WI38 (cell line): ENCODE data around the gene RAB3D.
"Not testable (repeated sequence)": the region's sequence is repeated elsewhere in the genome, so short reads cannot be mapped to it uniquely, and the experiment has no call there.

Source experiments
- H3K4me3 ChIP-seq: 2 replicates; pipeline ENCODE4 v1.5.1; 2011; ENCODE audit warnings: low read depth, mild to moderate bottlenecking, control low read depth, low read length
- TF ChIP-seq, protein P1 (sequence below): IDR thresholded peaks from 2 replicates; pipeline ENCODE4 v1.5.1; 2012; ENCODE audit warnings: low read depth, mild to moderate bottlenecking, control low read depth, low read length

RAB3D gene

DNA sequence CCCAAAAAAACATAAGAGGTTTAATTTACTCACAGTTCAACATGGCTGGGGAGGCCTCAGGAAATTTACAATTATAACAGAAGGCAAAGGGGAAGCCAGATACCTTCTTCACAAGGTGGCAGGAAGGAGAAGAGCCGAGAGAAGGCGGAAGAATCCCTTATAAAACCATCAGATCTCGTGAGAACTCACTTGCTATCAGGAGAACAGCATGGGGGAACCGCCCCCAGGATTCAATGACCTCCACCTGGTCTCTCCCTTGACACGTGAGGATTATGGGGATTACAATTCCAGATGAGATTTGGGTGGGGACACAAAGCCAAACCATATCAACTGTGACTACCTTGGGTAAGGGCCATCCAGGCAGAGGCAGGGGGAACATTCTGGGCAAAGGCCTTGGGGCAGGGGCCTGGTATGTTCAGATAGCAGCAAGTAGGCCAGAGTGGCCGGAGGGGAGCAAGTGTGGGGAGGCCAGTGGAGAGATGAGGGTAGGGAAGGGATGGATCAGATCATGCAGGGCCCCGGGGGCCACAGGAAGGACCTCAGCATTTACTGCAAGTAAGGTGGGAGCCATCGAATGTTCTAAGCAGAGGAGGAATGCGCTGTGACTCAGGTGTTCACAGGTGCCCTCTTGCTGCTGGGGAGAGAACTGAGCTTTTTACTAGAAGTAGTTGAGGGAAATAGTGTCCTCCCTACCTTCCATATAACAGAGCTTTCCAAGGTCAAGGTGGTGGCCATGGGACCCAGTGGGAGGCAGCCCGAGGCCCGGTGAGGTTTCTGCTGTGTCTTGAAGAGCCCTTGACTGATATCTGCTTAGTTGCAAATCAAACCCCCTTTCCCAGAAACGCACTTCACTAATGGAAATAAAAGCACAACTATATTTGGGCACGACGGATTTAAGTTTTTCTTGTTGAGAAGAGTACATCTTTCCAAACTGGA, 18.0 kb downstream of the RAB3D start:
- H3K4me3 ChIP-seq: no peak overlapping the region
- TF ChIP-seq, protein P1, sequence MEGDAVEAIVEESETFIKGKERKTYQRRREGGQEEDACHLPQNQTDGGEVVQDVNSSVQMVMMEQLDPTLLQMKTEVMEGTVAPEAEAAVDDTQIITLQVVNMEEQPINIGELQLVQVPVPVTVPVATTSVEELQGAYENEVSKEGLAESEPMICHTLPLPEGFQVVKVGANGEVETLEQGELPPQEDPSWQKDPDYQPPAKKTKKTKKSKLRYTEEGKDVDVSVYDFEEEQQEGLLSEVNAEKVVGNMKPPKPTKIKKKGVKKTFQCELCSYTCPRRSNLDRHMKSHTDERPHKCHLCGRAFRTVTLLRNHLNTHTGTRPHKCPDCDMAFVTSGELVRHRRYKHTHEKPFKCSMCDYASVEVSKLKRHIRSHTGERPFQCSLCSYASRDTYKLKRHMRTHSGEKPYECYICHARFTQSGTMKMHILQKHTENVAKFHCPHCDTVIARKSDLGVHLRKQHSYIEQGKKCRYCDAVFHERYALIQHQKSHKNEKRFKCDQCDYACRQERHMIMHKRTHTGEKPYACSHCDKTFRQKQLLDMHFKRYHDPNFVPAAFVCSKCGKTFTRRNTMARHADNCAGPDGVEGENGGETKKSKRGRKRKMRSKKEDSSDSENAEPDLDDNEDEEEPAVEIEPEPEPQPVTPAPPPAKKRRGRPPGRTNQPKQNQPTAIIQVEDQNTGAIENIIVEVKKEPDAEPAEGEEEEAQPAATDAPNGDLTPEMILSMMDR: no peak

DNA sequence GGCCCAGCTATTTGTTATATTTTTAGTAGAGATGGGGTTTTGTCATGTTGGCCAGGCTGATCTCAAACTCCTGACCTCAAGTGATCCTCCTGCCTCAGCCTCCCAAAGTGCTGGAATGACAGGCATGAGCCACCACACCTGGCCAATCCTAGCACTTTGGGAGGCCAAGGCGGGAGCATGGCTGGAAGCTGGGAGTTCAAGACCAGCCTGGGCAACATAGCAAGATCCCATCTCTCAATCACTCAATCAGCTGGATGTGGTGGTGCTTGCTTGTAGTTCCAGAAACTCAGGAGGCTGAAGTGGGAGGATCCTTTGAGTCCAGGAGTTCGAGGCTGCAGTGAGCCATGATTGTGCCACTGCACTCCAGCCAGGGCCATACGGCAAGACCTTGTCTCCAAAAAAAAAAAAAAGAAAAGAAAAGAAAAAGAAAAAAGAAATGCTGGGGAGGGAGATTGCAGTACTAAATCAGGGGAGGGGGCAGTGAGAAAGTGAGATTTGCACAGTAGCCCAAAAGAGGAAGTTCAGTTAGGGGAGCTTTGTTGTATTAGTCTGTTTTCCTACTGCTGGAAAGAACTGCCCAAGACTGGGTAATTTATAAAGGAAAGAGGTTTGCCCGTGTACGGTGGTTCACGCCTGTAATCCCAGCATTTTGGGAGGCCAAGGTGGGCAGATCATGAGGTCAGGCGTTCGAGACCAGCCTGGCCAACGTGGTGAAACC, 19.0 kb downstream of the RAB3D start:
- not testable (repeated sequence) for H3K4me3 ChIP-seq

DNA sequence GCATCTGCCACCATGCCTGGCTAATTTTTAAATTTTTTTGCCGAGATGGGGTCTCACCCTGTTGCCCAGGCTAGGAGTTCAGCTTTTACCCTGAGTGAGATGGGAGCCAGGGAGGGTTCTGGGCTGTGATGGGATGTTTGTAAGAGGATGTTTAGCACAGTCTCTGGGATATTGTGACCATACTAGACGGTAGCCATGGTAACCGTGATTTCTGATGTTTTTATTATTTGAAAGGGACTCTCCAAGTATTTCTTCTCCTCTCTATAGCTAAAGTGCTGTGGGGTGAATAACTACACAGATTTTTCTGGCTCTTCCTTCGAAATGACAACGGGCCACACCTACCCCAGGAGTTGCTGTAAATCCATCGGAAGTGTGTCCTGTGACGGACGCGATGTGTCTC, 33.1 kb downstream of the RAB3D start:
- TF ChIP-seq, protein P1: no peak
- H3K4me3 ChIP-seq: no peak overlapping the region

DNA sequence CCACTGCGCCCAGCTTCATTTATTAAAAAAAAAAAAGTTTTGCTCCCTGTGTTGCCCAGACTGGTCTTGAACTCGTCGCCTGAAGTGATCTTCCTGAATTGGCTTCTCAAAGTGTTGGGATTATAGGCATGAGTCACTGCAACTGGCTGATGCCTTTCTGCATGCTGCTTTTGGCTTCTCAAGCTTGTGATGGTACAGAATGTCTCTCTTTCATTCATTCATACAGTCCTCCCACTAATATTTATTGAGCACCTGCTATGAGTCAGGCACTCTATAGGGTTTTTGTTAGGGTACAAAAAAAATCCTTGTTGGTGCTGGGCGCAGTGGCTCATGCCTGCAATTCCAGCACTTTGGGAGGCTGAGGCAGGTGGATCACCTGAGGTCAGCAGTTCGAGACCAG, 34.5 kb downstream of the RAB3D start:
- TF ChIP-seq, protein P1: no peak

DNA sequence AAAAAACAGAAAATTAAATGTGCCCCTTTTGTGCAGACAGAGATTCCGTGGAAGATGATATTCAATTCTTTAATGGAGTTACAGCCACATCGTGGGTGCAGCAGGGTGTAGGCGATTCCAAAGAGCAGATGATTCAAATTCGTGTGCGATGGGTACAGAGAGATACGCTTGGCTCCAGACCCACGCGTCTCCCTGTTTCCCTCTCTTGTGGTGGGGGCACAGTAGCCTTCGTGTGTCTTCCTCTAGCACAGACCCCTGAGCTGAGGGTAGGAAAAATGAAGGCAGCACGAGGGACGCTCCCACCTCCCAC, 38.7 kb downstream of the RAB3D start:
- H3K4me3 ChIP-seq: no peak overlapping the region
- TF ChIP-seq, protein P1: no peak

More for the DNA sequence above, 34.5 kb downstream of the RAB3D start:
- H3K4me3 ChIP-seq: no peak overlapping the region

DNA sequence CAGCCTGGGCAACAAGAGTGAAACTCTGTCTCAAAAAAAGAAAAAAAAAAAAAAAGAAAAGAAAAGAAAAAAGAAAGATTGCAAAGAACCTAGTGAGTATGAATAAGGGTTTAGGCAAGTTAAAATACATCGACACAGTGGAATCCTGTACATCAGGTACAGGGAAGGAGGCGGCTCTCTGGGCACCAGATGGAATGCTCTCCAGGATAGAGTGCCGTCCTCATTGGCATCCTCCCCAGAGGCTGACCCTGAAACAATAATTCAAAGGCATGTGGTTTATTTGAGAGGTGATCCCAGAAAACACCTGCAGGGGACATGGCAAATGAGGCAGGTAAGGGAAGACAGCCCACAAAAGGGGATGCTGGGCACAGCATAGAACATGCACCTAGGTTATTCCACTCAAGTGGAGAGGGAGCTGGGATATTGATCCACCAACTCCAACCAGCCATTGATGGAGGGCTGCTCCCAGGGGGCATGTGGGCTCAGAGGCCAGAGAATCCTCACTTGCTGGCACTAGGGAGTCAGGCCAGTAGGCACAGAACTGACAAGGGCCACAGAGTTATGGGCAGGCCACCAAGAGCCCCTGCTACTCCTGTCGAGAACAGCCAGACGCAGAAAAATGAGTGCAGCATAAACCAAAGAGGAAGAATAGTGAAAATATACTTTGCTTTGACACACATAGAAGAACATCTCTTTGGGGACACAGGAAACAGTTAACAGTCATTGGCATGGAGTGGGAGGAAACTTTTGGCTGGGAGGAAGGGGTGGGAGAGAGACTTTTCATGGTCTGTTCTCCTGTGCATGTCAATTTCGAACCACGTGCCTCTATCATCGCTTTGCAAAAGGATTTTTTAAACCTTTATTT, 39.3 kb downstream of the RAB3D start:
- TF ChIP-seq, protein P1: no peak
- no peak overlapping the region for H3K4me3 ChIP-seq

DNA sequence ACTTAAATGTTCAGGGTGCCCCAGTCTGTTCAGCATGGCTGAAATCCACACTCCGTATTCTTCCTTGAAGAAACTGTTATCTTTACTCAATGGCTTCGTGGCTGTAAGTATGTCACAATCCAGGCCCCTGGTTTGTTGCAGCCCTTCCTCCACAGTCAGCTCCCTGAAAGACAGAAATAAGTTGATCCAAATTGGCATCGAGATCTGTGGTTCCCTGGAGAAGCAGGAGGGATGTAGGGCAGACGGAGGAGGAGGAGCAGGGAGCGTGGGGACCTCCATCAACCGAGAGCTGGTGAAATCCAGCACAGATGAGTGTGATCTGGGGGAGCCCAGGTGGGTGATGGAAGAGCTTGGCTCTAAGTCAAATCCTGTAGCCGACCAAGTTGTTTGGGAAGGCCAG, 43.2 kb downstream of the RAB3D start:
- TF ChIP-seq, protein P1: no peak
- H3K4me3 ChIP-seq: no peak overlapping the region
